IPS-18a (cell line): ENCODE results near the gene NME3.
"Not testable (repeated sequence)": the region's sequence is repeated elsewhere in the genome, so short reads cannot be mapped to it uniquely, and the experiment has no call there.

Experiments used
- H3K27ac ChIP-seq: one replicate; pipeline ENCODE4 v1.5.1; 2013; ENCODE audit warnings: low read length
- H3K27me3 ChIP-seq: one replicate; pipeline ENCODE4 v1.6.1; 2013; ENCODE audit warnings: mild to moderate bottlenecking, low read length; ENCODE audit not compliant: control insufficient read depth, insufficient read depth
- H3K36me3 ChIP-seq: one replicate; pipeline ENCODE4 v1.6.1; 2013; ENCODE audit warnings: low read depth, low read length; ENCODE audit not compliant: control insufficient read depth
- H3K4me1 ChIP-seq: one replicate; pipeline ENCODE4 v1.6.1; 2013; ENCODE audit warnings: low read depth, low read length; ENCODE audit not compliant: control insufficient read depth
- H3K4me3 ChIP-seq: one replicate; pipeline ENCODE4 v1.5.1; 2013; ENCODE audit warnings: low read length
- H3K9ac ChIP-seq: one replicate; pipeline ENCODE4 v1.6.1; 2013; ENCODE audit warnings: mild to moderate bottlenecking, low read length, moderate library complexity
- H3K9me3 ChIP-seq: one replicate; pipeline ENCODE4 v1.6.1; 2013; ENCODE audit warnings: low read depth, low read length; ENCODE audit not compliant: control insufficient read depth

The NME3 gene

GRCh38 chr16:1732551-1732987 lies 38.8 kb downstream of the NME3 start:
- H3K27me3 ChIP-seq, H3K36me3 ChIP-seq: not testable (repeated sequence)
- H3K9me3 ChIP-seq = peaks cover 20% of the 10 kb centered on the region

DNA sequence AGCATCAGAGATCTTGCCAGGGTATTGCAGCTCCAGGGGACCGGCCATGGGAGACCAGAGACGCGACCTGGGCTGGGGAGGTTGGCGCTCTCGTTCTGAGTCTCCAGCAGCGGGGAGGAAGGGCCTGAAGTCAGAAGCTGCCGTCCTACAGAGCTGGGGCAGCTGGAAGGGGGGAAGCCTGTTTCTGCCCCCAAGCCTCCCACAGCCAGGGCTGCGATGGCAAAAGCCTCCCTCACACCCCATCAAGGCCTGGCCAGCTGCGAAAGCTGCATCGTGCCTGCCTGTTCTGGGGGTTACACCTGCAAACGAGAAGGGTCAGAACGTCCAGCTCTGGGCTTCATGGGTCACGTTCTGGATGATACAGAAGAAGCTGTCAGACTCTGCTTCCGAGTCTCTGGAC lies 39.3 kb downstream of the NME3 start:
- Histone ChIP-seq H3K9ac (no peak overlapping the region), H3K27ac (no peak overlapping the region), H3K36me3 (no peaks in the 10 kb centered on the region), H3K4me1 (no peaks in the 10 kb centered on the region), H3K27me3 (no peaks in the 10 kb centered on the region), H3K4me3 (no peak overlapping the region), H3K9me3 (peaks cover 15% of the 10 kb centered on the region)

More at GRCh38 chr16:1732551-1732987, 38.8 kb downstream of the NME3 start:
- not testable (repeated sequence) for H3K4me3 ChIP-seq, H3K4me1 ChIP-seq, H3K27ac ChIP-seq, H3K9ac ChIP-seq

DNA sequence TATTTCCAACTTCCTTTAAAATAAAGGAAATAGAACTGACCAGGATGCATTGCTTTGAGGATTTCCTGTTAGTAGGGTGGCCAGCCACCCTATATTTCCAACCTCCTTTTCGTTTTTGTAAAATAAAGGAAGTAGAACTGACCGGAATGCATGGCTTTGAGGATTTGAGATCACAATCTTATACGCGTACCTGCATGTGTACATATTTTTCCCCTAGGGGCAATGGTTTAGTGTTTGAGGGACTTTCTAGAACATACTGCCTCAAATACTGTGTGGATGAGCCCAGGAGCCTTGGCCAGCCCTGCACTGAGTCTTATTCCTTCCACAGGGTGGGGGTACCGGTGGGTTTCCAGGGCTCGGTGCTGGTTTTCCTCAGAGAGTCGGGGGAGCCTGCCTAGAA lies 39.7 kb downstream of the NME3 start:
- Histone ChIP-seq H3K27me3 (no peaks in the 10 kb centered on the region), H3K36me3 (no peaks in the 10 kb centered on the region), H3K4me1 (no peaks in the 10 kb centered on the region), H3K4me3 (no peak overlapping the region), H3K9ac (no peak overlapping the region), H3K27ac (no peak overlapping the region), H3K9me3 (peaks cover 11% of the 10 kb centered on the region)

- no peaks in the 10 kb centered on the region for H3K4me1 ChIP-seq
- no peaks in the 10 kb centered on the region for H3K36me3 ChIP-seq
- H3K9ac ChIP-seq = no peak overlapping the region
- no peak overlapping the region for H3K27ac ChIP-seq
- H3K27me3 ChIP-seq = no peaks in the 10 kb centered on the region
- H3K9me3 ChIP-seq = peaks cover 8% of the 10 kb centered on the region
- no peak overlapping the region for H3K4me3 ChIP-seq
These were observed 40.3 kb downstream of the NME3 start for GRCh38 chr16:1731073-1731472.

DNA sequence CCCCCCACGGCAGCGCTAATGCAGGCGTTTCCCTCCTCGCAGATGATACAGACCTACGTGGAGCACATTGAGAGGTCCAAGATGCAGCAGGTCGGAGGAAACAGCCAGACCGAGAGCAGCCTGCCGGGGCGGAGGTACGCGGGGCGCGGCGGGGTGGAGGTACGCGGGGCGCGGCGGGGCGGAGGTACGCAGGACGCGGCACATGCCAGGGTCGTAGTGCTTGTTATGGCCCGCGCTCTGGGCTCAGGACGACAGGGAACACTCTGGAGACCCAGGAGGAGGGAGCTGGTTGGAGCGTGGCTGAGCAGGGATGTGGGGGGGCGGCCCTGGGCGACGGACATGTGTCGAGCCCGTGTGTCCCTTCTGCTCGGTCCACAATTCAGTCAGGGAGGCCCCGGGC lies 41.9 kb downstream of the NME3 start:
- Histone ChIP-seq H3K4me3 (no peak overlapping the region), H3K9me3 (no peaks in the 10 kb centered on the region), H3K27ac (no peak overlapping the region), H3K27me3 (no peaks in the 10 kb centered on the region), H3K4me1 (no peaks in the 10 kb centered on the region), H3K36me3 (no peaks in the 10 kb centered on the region), H3K9ac (no peak overlapping the region)

GRCh38 chr16:1729026-1729425 lies 42.3 kb downstream of the NME3 start:
- Histone ChIP-seq H3K27me3 (no peaks in the 10 kb centered on the region), H3K4me1 (no peaks in the 10 kb centered on the region), H3K9me3 (no peaks in the 10 kb centered on the region), H3K9ac (no peak overlapping the region), H3K36me3 (no peaks in the 10 kb centered on the region), H3K4me3 (no peak overlapping the region), H3K27ac (no peak overlapping the region)

GRCh38 chr16:1727651-1728624 lies 43.4 kb downstream of the NME3 start:
- H3K36me3 ChIP-seq = no peaks in the 10 kb centered on the region
- H3K9ac ChIP-seq = no peak overlapping the region
- no peak overlapping the region for H3K4me3 ChIP-seq
- no peaks in the 10 kb centered on the region for H3K4me1 ChIP-seq
- H3K9me3 ChIP-seq = no peaks in the 10 kb centered on the region
- no peak overlapping the region for H3K27ac ChIP-seq
- H3K27me3 ChIP-seq = no peaks in the 10 kb centered on the region

- H3K27me3 ChIP-seq = no peaks in the 10 kb centered on the region
- H3K9ac ChIP-seq = no peak overlapping the region
- H3K4me3 ChIP-seq = no peak overlapping the region
- H3K27ac ChIP-seq = no peak overlapping the region
- no peaks in the 10 kb centered on the region for H3K9me3 ChIP-seq
- H3K36me3 ChIP-seq = no peaks in the 10 kb centered on the region
- no peaks in the 10 kb centered on the region for H3K4me1 ChIP-seq
These were observed 44.5 kb downstream of the NME3 start for GRCh38 chr16:1726661-1727502.

DNA sequence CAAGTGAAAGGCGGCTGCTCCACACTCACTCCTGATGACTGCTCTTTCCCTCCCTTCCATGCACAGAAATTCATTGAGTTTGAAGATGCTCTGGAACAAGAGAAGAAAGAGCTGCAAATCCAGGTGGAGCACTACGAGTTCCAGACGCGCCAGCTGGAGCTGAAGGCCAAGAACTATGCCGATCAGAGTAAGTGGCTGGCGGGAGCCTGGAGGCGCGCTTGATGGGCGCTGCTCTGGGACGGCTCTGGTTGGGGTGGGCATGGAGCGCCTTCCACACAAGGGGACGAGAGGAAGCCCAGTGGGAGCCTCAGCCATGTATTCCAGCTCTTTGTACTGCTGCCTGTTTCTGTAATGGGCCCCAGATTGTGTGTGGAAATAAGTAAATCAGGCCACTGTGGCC lies 46.9 kb downstream of the NME3 start:
- Histone ChIP-seq H3K9me3 (no peaks in the 10 kb centered on the region), H3K9ac (no peak overlapping the region), H3K27me3 (no peaks in the 10 kb centered on the region), H3K4me3 (no peak overlapping the region), H3K36me3 (no peaks in the 10 kb centered on the region), H3K4me1 (no peaks in the 10 kb centered on the region), H3K27ac (no peak overlapping the region)

- Histone ChIP-seq H3K27me3 (no peaks in the 10 kb centered on the region), H3K9me3 (no peaks in the 10 kb centered on the region), H3K36me3 (no peaks in the 10 kb centered on the region), H3K4me3 (no peak overlapping the region), H3K27ac (no peak overlapping the region), H3K9ac (no peak overlapping the region), H3K4me1 (no peaks in the 10 kb centered on the region)
These were observed 47.7 kb downstream of the NME3 start for GRCh38 chr16:1723450-1724147.

- Histone ChIP-seq H3K27ac (no peak overlapping the region), H3K4me1 (no peaks in the 10 kb centered on the region), H3K9ac (no peak overlapping the region)
These were observed 50.0 kb downstream of the NME3 start for GRCh38 chr16:1721372-1721771.

More at GRCh38 chr16:1721372-1721771, 50.0 kb downstream of the NME3 start:
- no peaks in the 10 kb centered on the region for H3K27me3 ChIP-seq
- H3K9me3 ChIP-seq = no peaks in the 10 kb centered on the region
- H3K36me3 ChIP-seq = no peaks in the 10 kb centered on the region
- H3K4me3 ChIP-seq = no peak overlapping the region
